ENCODE data around the gene ID2.
A peak's percentile ranks its signal among the peaks of the same experiment; 100 is the strongest.

ID2 gene

GRCh38 chr2:8681786-8682692, at the start of gene ID2:
Gene ID2 (plus strand): TSS chr2:8682056. CDS start chr2:8682166, 110 bp downstream.
- no peaks in the 10 kb centered on the region for H3K36me3 ChIP-seq (ENCODE audit: control insufficient read depth in 2 of 2, insufficient read depth in 2 of 2, low read length in 2 of 2)
- H3K9me3 ChIP-seq (ENCODE audit: control insufficient read depth in 2 of 2, low read length in 2 of 2) = no peaks in the 10 kb centered on the region
- peak within 1 kb of the TSS; percentile 97 to 99 for H3K4me3 ChIP-seq (ENCODE audit: low read length in 2 of 2)
- peaks cover 44% of the 10 kb centered on the region for H3K4me1 ChIP-seq (ENCODE audit: control insufficient read depth, insufficient read depth, low read length)
- no peaks in the 10 kb centered on the region for H3K27me3 ChIP-seq (ENCODE audit: control insufficient read depth in 1 of 2, insufficient read depth in 2 of 2, low read length in 2 of 2)
- peak within 1 kb of the TSS; percentile 96 for H3K27ac ChIP-seq (ENCODE audit: low read length)
- H3K9ac ChIP-seq (ENCODE audit: low read length in 2 of 2) = peak within 1 kb of the TSS; percentile 87 to 98

- H3K4me3 ChIP-seq (ENCODE audit: low read length in 2 of 2) = no peak overlapping the region
- H3K36me3 ChIP-seq (ENCODE audit: control insufficient read depth in 2 of 2, insufficient read depth in 2 of 2, low read length in 2 of 2) = no peaks in the 10 kb centered on the region
- H3K9me3 ChIP-seq (ENCODE audit: control insufficient read depth in 2 of 2, low read length in 2 of 2) = no peaks in the 10 kb centered on the region
- H3K27me3 ChIP-seq (ENCODE audit: control insufficient read depth in 1 of 2, insufficient read depth in 2 of 2, low read length in 2 of 2) = no peaks in the 10 kb centered on the region
- H3K27ac ChIP-seq (ENCODE audit: low read length) = no peak overlapping the region
- no peak overlapping the region for H3K9ac ChIP-seq (ENCODE audit: low read length in 2 of 2)
- peaks cover 15% of the 10 kb centered on the region for H3K4me1 ChIP-seq (ENCODE audit: control insufficient read depth, insufficient read depth, low read length)
These were observed 49.1 kb upstream of the ID2 start for GRCh38 chr2:8632755-8633154.

- Histone ChIP-seq H3K27ac (ENCODE audit: low read length) (no peak overlapping the region), H3K9ac (ENCODE audit: low read length in 2 of 2) (no peak overlapping the region), H3K27me3 (ENCODE audit: control insufficient read depth in 1 of 2, insufficient read depth in 2 of 2, low read length in 2 of 2) (no peaks in the 10 kb centered on the region), H3K4me3 (ENCODE audit: low read length in 2 of 2) (no peak overlapping the region), H3K4me1 (ENCODE audit: control insufficient read depth, insufficient read depth, low read length) (peaks cover 15% of the 10 kb centered on the region), H3K9me3 (ENCODE audit: control insufficient read depth in 2 of 2, low read length in 2 of 2) (no peaks in the 10 kb centered on the region), H3K36me3 (ENCODE audit: control insufficient read depth in 2 of 2, insufficient read depth in 2 of 2, low read length in 2 of 2) (no peaks in the 10 kb centered on the region)
These were observed 48.6 kb upstream of the ID2 start for GRCh38 chr2:8633186-8633734.

- H3K9me3 ChIP-seq (ENCODE audit: control insufficient read depth in 2 of 2, low read length in 2 of 2) = no peaks in the 10 kb centered on the region
- H3K36me3 ChIP-seq (ENCODE audit: control insufficient read depth in 2 of 2, insufficient read depth in 2 of 2, low read length in 2 of 2) = no peaks in the 10 kb centered on the region
- H3K4me3 ChIP-seq (ENCODE audit: low read length in 2 of 2) = no peak overlapping the region
- no peaks in the 10 kb centered on the region for H3K27me3 ChIP-seq (ENCODE audit: control insufficient read depth in 1 of 2, insufficient read depth in 2 of 2, low read length in 2 of 2)
- peaks cover 15% of the 10 kb centered on the region for H3K4me1 ChIP-seq (ENCODE audit: control insufficient read depth, insufficient read depth, low read length)
- no peak overlapping the region for H3K9ac ChIP-seq (ENCODE audit: low read length in 2 of 2)
- H3K27ac ChIP-seq (ENCODE audit: low read length) = no peak overlapping the region
These were observed 48.0 kb upstream of the ID2 start for GRCh38 chr2:8633735-8634313.

- no peaks in the 10 kb centered on the region for H3K9me3 ChIP-seq (ENCODE audit: control insufficient read depth in 2 of 2, low read length in 2 of 2)
- peaks cover 15% of the 10 kb centered on the region for H3K4me1 ChIP-seq (ENCODE audit: control insufficient read depth, insufficient read depth, low read length)
- no peaks in the 10 kb centered on the region for H3K27me3 ChIP-seq (ENCODE audit: control insufficient read depth in 1 of 2, insufficient read depth in 2 of 2, low read length in 2 of 2)
- H3K36me3 ChIP-seq (ENCODE audit: control insufficient read depth in 2 of 2, insufficient read depth in 2 of 2, low read length in 2 of 2) = no peaks in the 10 kb centered on the region
- H3K9ac ChIP-seq (ENCODE audit: low read length in 2 of 2) = no peak overlapping the region
- H3K4me3 ChIP-seq (ENCODE audit: low read length in 2 of 2) = no peak overlapping the region
- H3K27ac ChIP-seq (ENCODE audit: low read length) = no peak overlapping the region
These were observed 47.2 kb upstream of the ID2 start for GRCh38 chr2:8634466-8635172.

GRCh38 chr2:8636041-8636491, 45.8 kb upstream of the ID2 start:
- no peak overlapping the region for H3K4me3 ChIP-seq (ENCODE audit: low read length in 2 of 2)
- no peaks in the 10 kb centered on the region for H3K9me3 ChIP-seq (ENCODE audit: control insufficient read depth in 2 of 2, low read length in 2 of 2)
- no peaks in the 10 kb centered on the region for H3K36me3 ChIP-seq (ENCODE audit: control insufficient read depth in 2 of 2, insufficient read depth in 2 of 2, low read length in 2 of 2)
- H3K27ac ChIP-seq (ENCODE audit: low read length) = no peak overlapping the region
- peaks cover 15% of the 10 kb centered on the region for H3K4me1 ChIP-seq (ENCODE audit: control insufficient read depth, insufficient read depth, low read length)
- no peak overlapping the region for H3K9ac ChIP-seq (ENCODE audit: low read length in 2 of 2)
- H3K27me3 ChIP-seq (ENCODE audit: control insufficient read depth in 1 of 2, insufficient read depth in 2 of 2, low read length in 2 of 2) = no peaks in the 10 kb centered on the region

- Histone ChIP-seq H3K9ac (ENCODE audit: low read length in 2 of 2) (peak overlapping the region in 1 of 2 donors; percentile 21), H3K27ac (ENCODE audit: low read length) (peak overlapping the region; percentile 37), H3K4me1 (ENCODE audit: control insufficient read depth, insufficient read depth, low read length) (peaks cover 15% of the 10 kb centered on the region), H3K27me3 (ENCODE audit: control insufficient read depth in 1 of 2, insufficient read depth in 2 of 2, low read length in 2 of 2) (no peaks in the 10 kb centered on the region), H3K36me3 (ENCODE audit: control insufficient read depth in 2 of 2, insufficient read depth in 2 of 2, low read length in 2 of 2) (no peaks in the 10 kb centered on the region), H3K9me3 (ENCODE audit: control insufficient read depth in 2 of 2, low read length in 2 of 2) (no peaks in the 10 kb centered on the region), H3K4me3 (ENCODE audit: low read length in 2 of 2) (peak overlapping the region in 1 of 2 donors; percentile 57)
These were observed 44.9 kb upstream of the ID2 start for GRCh38 chr2:8636721-8637636.

GRCh38 chr2:8638327-8638726, 43.5 kb upstream of the ID2 start:
- Histone ChIP-seq H3K9me3 (ENCODE audit: control insufficient read depth in 2 of 2, low read length in 2 of 2) (no peaks in the 10 kb centered on the region), H3K27ac (ENCODE audit: low read length) (no peak overlapping the region), H3K27me3 (ENCODE audit: control insufficient read depth in 1 of 2, insufficient read depth in 2 of 2, low read length in 2 of 2) (no peaks in the 10 kb centered on the region), H3K4me3 (ENCODE audit: low read length in 2 of 2) (no peak overlapping the region), H3K9ac (ENCODE audit: low read length in 2 of 2) (no peak overlapping the region), H3K4me1 (ENCODE audit: control insufficient read depth, insufficient read depth, low read length) (peaks cover 24% of the 10 kb centered on the region), H3K36me3 (ENCODE audit: control insufficient read depth in 2 of 2, insufficient read depth in 2 of 2, low read length in 2 of 2) (no peaks in the 10 kb centered on the region)

GRCh38 chr2:8639122-8639635, 42.7 kb upstream of the ID2 start:
- no peaks in the 10 kb centered on the region for H3K27me3 ChIP-seq (ENCODE audit: control insufficient read depth in 1 of 2, insufficient read depth in 2 of 2, low read length in 2 of 2)
- H3K36me3 ChIP-seq (ENCODE audit: control insufficient read depth in 2 of 2, insufficient read depth in 2 of 2, low read length in 2 of 2) = no peaks in the 10 kb centered on the region
- peaks cover 24% of the 10 kb centered on the region for H3K4me1 ChIP-seq (ENCODE audit: control insufficient read depth, insufficient read depth, low read length)
- H3K9ac ChIP-seq (ENCODE audit: low read length in 2 of 2) = no peak overlapping the region
- H3K9me3 ChIP-seq (ENCODE audit: control insufficient read depth in 2 of 2, low read length in 2 of 2) = no peaks in the 10 kb centered on the region
- H3K4me3 ChIP-seq (ENCODE audit: low read length in 2 of 2) = no peak overlapping the region
- H3K27ac ChIP-seq (ENCODE audit: low read length) = no peak overlapping the region
